ENCODE data around the gene HOXD10. TPM values are rescaled to one million over a fixed set of nuclear protein-coding genes. Genes with fewer than 3 reads are reported as not detected.
A peak's percentile ranks its signal among the peaks of the same experiment; 100 is the strongest.

Gene HOXD10
- total RNA-seq: under 1 TPM in 3 of 4 donors, not detected in 1; 0.31 to 0.67 (median 0.52) TPM

GRCh38 chr2:176115883-176116813 lies at the start of gene HOXD10:
HOXD10 (plus strand) TSS chr2:176116778; CDS start chr2:176116834, 56 bp downstream.
- Histone ChIP-seq H3K27ac (no peak within 1 kb of the TSS), H3K9me3 (no peaks in the 10 kb centered on the region), H3K4me3 (peak within 1 kb of the TSS in 1 of 2 donors; percentile 10), H3K4me1 (peaks cover 0 to 9% (median 0%) of the 10 kb centered on the region in 3 donors), H3K27me3 (peaks cover 100% of the 10 kb centered on the region), H3K36me3 (no peaks in the 10 kb centered on the region)
- ATAC-seq: peak; percentile 48
- no peak for TF ChIP-seq EP300 (IDR thresholded peaks at IDR 0.05)
- TF ChIP-seq, protein P1, sequence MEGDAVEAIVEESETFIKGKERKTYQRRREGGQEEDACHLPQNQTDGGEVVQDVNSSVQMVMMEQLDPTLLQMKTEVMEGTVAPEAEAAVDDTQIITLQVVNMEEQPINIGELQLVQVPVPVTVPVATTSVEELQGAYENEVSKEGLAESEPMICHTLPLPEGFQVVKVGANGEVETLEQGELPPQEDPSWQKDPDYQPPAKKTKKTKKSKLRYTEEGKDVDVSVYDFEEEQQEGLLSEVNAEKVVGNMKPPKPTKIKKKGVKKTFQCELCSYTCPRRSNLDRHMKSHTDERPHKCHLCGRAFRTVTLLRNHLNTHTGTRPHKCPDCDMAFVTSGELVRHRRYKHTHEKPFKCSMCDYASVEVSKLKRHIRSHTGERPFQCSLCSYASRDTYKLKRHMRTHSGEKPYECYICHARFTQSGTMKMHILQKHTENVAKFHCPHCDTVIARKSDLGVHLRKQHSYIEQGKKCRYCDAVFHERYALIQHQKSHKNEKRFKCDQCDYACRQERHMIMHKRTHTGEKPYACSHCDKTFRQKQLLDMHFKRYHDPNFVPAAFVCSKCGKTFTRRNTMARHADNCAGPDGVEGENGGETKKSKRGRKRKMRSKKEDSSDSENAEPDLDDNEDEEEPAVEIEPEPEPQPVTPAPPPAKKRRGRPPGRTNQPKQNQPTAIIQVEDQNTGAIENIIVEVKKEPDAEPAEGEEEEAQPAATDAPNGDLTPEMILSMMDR (IDR thresholded peaks at IDR 0.05): peak in 1 of 4 experiments; percentile 19
- 5% methylated on average over 25 of the region's 66 CpGs; no CpG with 5 or more reads in 1 of the 2 donors for WGBS, 2 donors (ENCODE audit: low coverage in 1 of 2)

- 0 to 4% methylated on average over 2 to 5 of the region's 38 CpGs for WGBS, 2 donors (ENCODE audit: low coverage in 1 of 2)
- Histone ChIP-seq H3K4me1 (peaks cover 0 to 31% (median 14%) of the 10 kb centered on the region in 3 donors), H3K9me3 (no peaks in the 10 kb centered on the region), H3K36me3 (no peaks in the 10 kb centered on the region), H3K27me3 (peaks cover 94% of the 10 kb centered on the region), H3K27ac (no peak overlapping the region), H3K4me3 (peak overlapping the region in 1 of 2 donors; percentile 37)
- TF ChIP-seq POLR2A (IDR thresholded peaks at IDR 0.05): no peak
- no peak for TF ChIP-seq POLR2AphosphoS5 (IDR thresholded peaks at IDR 0.05)
- TF ChIP-seq, protein P1 (IDR thresholded peaks at IDR 0.05): no peak
- no peak for TF ChIP-seq EP300 (IDR thresholded peaks at IDR 0.05)
- ATAC-seq: peak; percentile 24
Measured at GRCh38 chr2:176067589-176068418, 48.8 kb upstream of the HOXD10 start.

GRCh38 chr2:176068419-176068832 lies 48.2 kb upstream of the HOXD10 start:
- H3K36me3 ChIP-seq: no peaks in the 10 kb centered on the region
- no peaks in the 10 kb centered on the region for H3K9me3 ChIP-seq
- H3K4me3 ChIP-seq: no peak overlapping the region
- no peak for ATAC-seq
- no peak overlapping the region for H3K27ac ChIP-seq
- WGBS, 2 donors (ENCODE audit: low coverage in 1 of 2): 0% methylated on average over 8 of the region's 30 CpGs; no CpG with 5 or more reads in 1 of the 2 donors
- peaks cover 94% of the 10 kb centered on the region for H3K27me3 ChIP-seq
- TF ChIP-seq POLR2A (IDR thresholded peaks at IDR 0.05): no peak
- no peak for TF ChIP-seq EP300 (IDR thresholded peaks at IDR 0.05)
- no peak for TF ChIP-seq POLR2AphosphoS5 (IDR thresholded peaks at IDR 0.05)
- H3K4me1 ChIP-seq: peaks cover 0 to 35% (median 14%) of the 10 kb centered on the region in 3 donors

DNA sequence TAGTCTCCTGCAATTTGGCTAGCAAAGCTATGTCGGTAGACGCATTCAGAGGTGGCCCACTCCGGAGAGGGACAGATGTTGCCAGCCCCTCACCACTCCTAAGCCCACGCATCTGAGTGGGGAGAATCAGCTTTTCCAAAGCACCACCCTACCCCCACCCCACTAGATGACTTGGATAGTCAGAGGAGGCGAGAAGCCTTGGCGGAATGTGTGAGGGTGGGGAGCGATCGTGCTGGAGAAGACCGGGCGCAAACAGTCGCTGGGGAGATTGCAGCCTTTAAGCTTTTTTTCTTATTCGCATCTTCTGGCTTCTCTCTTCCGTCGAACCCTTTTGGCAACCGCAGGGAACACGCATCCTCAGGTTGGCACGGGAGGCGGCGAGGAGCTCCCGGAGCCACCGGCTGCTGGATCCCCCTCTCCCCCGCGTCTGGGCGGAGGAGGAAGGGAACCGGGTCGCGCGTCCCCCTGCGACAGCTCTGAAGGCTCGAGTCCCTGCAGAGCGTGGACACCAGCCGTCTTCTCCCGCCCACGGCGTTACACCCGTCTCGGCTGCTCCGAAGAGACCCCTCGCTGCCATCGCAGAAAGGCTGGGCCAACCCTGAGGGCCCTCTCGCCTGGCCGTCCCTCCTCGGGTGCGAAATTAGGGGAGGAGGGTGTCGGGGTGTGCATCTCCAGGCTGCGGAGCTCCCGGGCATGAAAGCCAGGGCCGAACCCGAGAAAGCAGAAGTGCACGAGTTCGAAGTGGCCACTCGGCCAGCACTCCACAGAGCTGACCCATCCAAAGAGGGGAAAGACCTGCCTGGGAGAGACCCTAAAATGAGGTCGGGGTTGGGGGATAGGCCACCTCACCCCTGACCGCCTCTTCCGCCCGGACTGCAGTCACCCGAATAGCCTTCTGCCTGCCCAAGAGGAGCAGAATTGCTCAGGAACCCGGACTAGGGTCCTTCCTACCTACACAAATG lies 45.0 kb upstream of the HOXD10 start:
- TF ChIP-seq POLR2AphosphoS5 (IDR thresholded peaks at IDR 0.05) (no peak), POLR2A (IDR thresholded peaks at IDR 0.05) (no peak), EP300 (IDR thresholded peaks at IDR 0.05) (no peak)
- TF ChIP-seq, protein P1 (IDR thresholded peaks at IDR 0.05): no peak
- no peaks in the 10 kb centered on the region for H3K36me3 ChIP-seq
- H3K9me3 ChIP-seq: peaks cover 0 to 12% (median 0%) of the 10 kb centered on the region in 3 donors
- H3K4me3 ChIP-seq: no peak overlapping the region
- ATAC-seq: no peak
- H3K27me3 ChIP-seq: peaks cover 100% of the 10 kb centered on the region
- H3K4me1 ChIP-seq: peaks cover 0 to 35% (median 14%) of the 10 kb centered on the region in 3 donors
- 8% methylated on average over 4 to 15 of the region's 58 CpGs for WGBS, 2 donors (ENCODE audit: low coverage in 1 of 2)
- no peak overlapping the region for H3K27ac ChIP-seq

Data from gastroesophageal sphincter (tissue), 4 donors.